ENCODE results near the gene CCDC28B. TPM values are rescaled to one million over a fixed set of nuclear protein-coding genes. Genes with fewer than 3 reads are reported as not detected.
A peak's percentile ranks its signal among the peaks of the same experiment; 100 is the strongest.

Gene CCDC28B
- total and polyA plus RNA-seq, 2 of the 13 experiments (the other 11 are each of a cell fraction or from before 2014, with no cell fraction given) = 2.6 to 3.5 TPM

DNA sequence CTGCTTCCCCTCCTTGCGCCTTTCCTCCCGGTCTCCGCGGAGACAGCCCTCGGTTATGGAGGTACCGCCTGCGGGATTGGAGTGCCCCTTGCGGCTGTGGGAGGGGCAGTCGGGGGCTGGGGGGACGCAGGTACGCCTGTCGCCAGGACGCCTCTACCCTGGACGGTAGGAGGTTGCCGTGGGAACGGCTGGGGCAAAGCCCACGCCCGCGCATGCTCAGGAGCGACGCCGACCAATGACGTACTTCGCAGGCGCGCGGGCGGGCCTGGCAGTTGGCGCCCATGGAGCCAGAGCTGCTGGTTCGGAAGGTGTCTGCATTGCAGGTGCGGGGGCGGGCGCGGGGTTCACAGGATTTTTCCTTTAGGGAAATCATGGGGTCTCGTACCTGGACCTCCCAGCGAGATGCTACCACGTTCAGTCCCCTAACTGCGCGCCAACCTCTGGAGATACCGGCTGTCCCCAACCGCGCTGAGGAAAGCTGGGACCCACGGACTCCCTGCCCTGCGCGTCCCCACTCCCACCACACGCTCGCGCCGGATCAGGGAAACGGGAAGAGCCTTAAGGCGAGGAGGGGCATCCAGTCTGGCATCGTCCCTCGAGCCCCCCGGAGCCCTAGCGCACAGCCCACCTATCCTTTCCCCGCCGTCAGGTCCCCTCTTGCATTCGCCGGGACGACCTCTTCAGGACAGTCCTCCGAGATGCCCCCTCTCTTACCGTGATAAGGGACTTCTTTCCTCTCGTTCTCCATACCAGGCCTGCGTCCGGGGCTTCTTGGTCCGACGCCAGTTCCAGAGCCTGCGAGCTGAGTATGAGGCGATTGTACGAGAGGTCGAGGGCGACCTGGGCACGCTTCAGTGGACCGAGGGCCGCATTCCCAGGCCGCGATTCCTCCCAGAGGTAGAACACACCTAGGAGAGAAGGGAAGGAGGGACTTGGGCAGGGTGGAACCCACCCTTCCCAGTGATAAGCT is 5.3 kb downstream of the CCDC28B start, which contains the start of gene IQCC (continued):
- TF ChIP-seq, protein P1, sequence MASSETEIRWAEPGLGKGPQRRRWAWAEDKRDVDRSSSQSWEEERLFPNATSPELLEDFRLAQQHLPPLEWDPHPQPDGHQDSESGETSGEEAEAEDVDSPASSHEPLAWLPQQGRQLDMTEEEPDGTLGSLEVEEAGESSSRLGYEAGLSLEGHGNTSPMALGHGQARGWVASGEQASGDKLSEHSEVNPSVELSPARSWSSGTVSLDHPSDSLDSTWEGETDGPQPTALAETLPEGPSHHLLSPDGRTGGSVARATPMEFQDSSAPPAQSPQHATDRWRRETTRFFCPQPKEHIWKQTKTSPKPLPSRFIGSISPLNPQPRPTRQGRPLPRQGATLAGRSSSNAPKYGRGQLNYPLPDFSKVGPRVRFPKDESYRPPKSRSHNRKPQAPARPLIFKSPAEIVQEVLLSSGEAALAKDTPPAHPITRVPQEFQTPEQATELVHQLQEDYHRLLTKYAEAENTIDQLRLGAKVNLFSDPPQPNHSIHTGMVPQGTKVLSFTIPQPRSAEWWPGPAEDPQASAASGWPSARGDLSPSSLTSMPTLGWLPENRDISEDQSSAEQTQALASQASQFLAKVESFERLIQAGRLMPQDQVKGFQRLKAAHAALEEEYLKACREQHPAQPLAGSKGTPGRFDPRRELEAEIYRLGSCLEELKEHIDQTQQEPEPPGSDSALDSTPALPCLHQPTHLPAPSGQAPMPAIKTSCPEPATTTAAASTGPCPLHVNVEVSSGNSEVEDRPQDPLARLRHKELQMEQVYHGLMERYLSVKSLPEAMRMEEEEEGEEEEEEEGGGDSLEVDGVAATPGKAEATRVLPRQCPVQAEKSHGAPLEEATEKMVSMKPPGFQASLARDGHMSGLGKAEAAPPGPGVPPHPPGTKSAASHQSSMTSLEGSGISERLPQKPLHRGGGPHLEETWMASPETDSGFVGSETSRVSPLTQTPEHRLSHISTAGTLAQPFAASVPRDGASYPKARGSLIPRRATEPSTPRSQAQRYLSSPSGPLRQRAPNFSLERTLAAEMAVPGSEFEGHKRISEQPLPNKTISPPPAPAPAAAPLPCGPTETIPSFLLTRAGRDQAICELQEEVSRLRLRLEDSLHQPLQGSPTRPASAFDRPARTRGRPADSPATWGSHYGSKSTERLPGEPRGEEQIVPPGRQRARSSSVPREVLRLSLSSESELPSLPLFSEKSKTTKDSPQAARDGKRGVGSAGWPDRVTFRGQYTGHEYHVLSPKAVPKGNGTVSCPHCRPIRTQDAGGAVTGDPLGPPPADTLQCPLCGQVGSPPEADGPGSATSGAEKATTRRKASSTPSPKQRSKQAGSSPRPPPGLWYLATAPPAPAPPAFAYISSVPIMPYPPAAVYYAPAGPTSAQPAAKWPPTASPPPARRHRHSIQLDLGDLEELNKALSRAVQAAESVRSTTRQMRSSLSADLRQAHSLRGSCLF (CRISPR knock-in tag; IDR thresholded peaks at IDR 0.05; ENCODE audit: borderline replicate concordance) = no peak
- TF ChIP-seq ZNF143 (CRISPR knock-in tag; IDR thresholded peaks at IDR 0.05) = no peak
- TF ChIP-seq, protein P2, sequence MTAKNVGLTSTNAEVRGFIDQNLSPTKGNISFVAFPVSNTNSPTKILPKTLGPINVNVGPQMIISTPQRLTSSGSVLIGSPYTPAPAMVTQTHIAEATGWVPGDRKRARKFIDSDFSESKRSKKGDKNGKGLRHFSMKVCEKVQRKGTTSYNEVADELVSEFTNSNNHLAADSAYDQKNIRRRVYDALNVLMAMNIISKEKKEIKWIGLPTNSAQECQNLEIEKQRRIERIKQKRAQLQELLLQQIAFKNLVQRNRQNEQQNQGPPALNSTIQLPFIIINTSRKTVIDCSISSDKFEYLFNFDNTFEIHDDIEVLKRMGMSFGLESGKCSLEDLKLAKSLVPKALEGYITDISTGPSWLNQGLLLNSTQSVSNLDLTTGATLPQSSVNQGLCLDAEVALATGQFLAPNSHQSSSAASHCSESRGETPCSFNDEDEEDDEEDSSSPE (CRISPR knock-in tag; IDR thresholded peaks at IDR 0.05) = peak; percentile 90
- no peak for TF ChIP-seq CAMTA2 (CRISPR knock-in tag; IDR thresholded peaks at IDR 0.05; ENCODE audit: borderline replicate concordance)
- TF ChIP-seq AGO2 (optimal IDR thresholded peaks at IDR 0.05; ENCODE audit: low read depth, low read length) = peak; percentile 47
- peak; percentile 65 for TF ChIP-seq YY1 (IDR thresholded peaks at IDR 0.05; ENCODE audit: insufficient read depth, insufficient replicate concordance, low read depth, low read length)
- TF ChIP-seq NONO (IDR thresholded peaks at IDR 0.05) = no peak
- peak; percentile 76 for TF ChIP-seq NONO (CRISPR knock-in tag; conservative IDR thresholded peaks at IDR 0.05)
- no peak for TF ChIP-seq ZNF160 (CRISPR knock-in tag; IDR thresholded peaks at IDR 0.05)
- TF ChIP-seq TBX2 (CRISPR knock-in tag; IDR thresholded peaks at IDR 0.05; ENCODE audit: borderline replicate concordance) = peak; percentile 50
- TF ChIP-seq, protein P3, sequence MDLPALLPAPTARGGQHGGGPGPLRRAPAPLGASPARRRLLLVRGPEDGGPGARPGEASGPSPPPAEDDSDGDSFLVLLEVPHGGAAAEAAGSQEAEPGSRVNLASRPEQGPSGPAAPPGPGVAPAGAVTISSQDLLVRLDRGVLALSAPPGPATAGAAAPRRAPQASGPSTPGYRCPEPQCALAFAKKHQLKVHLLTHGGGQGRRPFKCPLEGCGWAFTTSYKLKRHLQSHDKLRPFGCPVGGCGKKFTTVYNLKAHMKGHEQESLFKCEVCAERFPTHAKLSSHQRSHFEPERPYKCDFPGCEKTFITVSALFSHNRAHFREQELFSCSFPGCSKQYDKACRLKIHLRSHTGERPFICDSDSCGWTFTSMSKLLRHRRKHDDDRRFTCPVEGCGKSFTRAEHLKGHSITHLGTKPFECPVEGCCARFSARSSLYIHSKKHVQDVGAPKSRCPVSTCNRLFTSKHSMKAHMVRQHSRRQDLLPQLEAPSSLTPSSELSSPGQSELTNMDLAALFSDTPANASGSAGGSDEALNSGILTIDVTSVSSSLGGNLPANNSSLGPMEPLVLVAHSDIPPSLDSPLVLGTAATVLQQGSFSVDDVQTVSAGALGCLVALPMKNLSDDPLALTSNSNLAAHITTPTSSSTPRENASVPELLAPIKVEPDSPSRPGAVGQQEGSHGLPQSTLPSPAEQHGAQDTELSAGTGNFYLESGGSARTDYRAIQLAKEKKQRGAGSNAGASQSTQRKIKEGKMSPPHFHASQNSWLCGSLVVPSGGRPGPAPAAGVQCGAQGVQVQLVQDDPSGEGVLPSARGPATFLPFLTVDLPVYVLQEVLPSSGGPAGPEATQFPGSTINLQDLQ (CRISPR knock-in tag; IDR thresholded peaks at IDR 0.05) = 0 out of 2 replicates have a peak, but pooled peaks have one; percentile 68
- TF ChIP-seq, protein P4, sequence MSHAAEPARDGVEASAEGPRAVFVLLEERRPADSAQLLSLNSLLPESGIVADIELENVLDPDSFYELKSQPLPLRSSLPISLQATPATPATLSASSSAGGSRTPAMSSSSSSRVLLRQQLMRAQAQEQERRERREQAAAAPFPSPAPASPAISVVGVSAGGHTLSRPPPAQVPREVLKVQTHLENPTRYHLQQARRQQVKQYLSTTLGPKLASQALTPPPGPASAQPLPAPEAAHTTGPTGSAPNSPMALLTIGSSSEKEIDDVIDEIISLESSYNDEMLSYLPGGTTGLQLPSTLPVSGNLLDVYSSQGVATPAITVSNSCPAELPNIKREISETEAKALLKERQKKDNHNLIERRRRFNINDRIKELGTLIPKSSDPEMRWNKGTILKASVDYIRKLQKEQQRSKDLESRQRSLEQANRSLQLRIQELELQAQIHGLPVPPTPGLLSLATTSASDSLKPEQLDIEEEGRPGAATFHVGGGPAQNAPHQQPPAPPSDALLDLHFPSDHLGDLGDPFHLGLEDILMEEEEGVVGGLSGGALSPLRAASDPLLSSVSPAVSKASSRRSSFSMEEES (CRISPR knock-in tag; IDR thresholded peaks at IDR 0.05) = 0 out of 2 replicates have a peak, but pooled peaks have one; percentile 31
- TF ChIP-seq ZFP36L1 (CRISPR knock-in tag; IDR thresholded peaks at IDR 0.05) = 0 out of 2 replicates have a peak, but pooled peaks have one; percentile 70
- TF ChIP-seq, protein P5, sequence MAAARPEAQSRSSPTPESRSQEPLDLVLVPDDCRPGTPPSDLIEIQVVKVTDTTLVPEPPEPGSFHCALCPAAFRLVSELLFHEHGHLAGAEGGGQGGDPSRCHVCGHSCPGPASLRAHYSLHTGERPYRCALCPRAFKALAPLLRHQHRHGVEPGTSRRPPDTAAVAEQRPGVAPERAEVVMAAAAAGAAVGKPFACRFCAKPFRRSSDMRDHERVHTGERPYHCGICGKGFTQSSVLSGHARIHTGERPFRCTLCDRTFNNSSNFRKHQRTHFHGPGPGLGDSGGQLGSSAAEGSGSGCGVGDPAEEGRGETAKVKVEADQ (CRISPR knock-in tag; IDR thresholded peaks at IDR 0.05; ENCODE audit: borderline replicate concordance) = peak; percentile 40; the same call in 1 of the 2 replicates
- TF ChIP-seq HMG20B (CRISPR knock-in tag; conservative IDR thresholded peaks at IDR 0.05) = no peak
- TF ChIP-seq SIN3B (IDR thresholded peaks at IDR 0.05; ENCODE audit: low read length) = no peak
- peak; percentile 53 for TF ChIP-seq TEAD3 (CRISPR knock-in tag; optimal IDR thresholded peaks at IDR 0.05; ENCODE audit: borderline replicate concordance)
